A673 (cell line): Measurements from ENCODE around the gene CST5.

Source experiments
- EZH2 ChIP-seq: fragments of 200-600 bp; sonication (generic); IDR thresholded peaks from 2 replicates; pipeline ENCODE4 v1.6.1; 2017; ENCODE audit warnings: borderline replicate concordance, low read depth, mild to moderate bottlenecking, mixed read lengths, antibody characterized with exemption, low read length; ENCODE audit not compliant: poor library complexity, severe bottlenecking
- TF ChIP-seq, protein P1 (sequence below): fragments of 300-800, 200-600 bp; sonication (generic); conservative IDR thresholded peaks from 2 replicates; pipeline ENCODE4 v1.5.1; 2017; ENCODE audit warnings: low read depth, mild to moderate bottlenecking, antibody characterized with exemption, low read length, moderate library complexity, mixed read lengths

DNA sequence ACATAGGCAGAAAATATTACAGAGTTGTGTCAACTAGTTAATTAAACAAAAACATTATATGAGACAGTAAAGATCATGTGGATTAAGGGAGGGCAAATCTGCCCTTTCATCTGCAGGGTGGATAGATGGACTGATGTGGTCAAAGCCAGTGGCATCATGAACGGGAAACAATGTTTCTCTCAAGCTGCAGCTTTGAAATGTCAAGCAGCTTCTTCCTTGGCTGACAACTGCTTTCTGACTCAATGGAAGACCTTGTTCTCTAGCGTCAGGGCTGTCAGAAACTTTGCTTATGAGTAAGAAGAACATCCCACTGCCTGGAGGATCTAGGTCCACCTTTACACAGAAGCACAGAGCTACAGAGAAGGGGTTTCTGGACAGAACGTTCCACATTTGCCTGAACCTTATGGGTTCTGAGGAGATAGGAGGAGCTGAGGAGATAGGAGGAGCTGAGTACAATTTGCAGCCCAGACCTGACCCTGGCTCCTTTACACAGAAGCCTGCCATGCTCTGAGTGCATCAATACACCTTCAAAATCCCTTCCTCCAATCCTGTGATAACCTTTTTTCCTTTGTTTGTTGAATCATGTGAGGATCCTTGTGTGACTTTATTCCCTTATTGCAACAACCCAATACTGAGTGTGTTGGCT is 6.1 kb downstream of the CST5 start:
- no peak for TF ChIP-seq EZH2
- TF ChIP-seq, protein P1, sequence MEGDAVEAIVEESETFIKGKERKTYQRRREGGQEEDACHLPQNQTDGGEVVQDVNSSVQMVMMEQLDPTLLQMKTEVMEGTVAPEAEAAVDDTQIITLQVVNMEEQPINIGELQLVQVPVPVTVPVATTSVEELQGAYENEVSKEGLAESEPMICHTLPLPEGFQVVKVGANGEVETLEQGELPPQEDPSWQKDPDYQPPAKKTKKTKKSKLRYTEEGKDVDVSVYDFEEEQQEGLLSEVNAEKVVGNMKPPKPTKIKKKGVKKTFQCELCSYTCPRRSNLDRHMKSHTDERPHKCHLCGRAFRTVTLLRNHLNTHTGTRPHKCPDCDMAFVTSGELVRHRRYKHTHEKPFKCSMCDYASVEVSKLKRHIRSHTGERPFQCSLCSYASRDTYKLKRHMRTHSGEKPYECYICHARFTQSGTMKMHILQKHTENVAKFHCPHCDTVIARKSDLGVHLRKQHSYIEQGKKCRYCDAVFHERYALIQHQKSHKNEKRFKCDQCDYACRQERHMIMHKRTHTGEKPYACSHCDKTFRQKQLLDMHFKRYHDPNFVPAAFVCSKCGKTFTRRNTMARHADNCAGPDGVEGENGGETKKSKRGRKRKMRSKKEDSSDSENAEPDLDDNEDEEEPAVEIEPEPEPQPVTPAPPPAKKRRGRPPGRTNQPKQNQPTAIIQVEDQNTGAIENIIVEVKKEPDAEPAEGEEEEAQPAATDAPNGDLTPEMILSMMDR: no peak
